ENCODE results near the gene SH3RF3. TPM values are rescaled to one million over a fixed set of nuclear protein-coding genes. Genes with fewer than 3 reads are reported as not detected.
A peak's percentile ranks its signal among the peaks of the same experiment; 100 is the strongest.
"Not testable (repeated sequence)": the region's sequence is repeated elsewhere in the genome, so short reads cannot be mapped to it uniquely, and the experiment has no call there.

SH3RF3 gene
- polyA plus RNA-seq, 2 donors: 1.1 to 1.3 TPM

DNA sequence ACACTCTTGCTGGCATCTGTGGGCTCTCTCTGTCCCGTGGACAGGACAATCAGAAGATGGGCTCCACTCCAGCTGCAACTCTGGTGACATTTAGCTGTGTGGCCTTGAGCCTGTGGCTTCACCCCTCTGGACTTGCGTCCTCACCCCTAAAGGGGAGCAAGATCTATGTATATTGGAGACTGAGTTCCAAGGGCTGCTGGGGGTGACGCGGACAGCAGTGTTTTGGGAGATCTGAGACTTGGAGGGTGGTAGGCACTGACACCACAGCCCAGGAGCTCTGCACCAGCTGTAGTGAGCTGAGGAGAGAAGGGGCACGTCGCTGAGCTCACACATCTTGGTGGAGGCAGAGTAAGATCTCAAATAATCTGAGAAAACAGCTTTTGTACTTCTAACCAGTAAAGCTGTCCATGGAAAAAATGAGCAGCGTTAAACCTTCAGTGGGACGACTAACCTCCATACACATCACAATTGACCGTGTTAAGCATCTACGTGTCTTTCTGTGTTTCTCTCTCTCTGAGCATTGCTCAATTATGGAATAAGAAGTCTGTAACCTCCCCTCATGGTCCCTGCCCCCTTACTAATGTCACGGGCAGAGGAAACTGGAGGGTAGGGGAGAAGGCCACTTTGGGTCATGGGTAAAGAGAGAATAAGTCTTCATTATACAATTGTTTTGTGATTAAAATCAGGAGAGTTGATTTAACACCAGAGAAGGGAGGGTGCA, 85.8 kb downstream of the SH3RF3 start:
- peaks cover 3 to 21% of the 10 kb centered on the region in 2 donors for H3K4me1 ChIP-seq (ENCODE audit: control insufficient read depth in 2 of 2, insufficient read depth in 2 of 2, low read length in 1 of 2)
- H3K9me3 ChIP-seq (ENCODE audit: control insufficient read depth in 2 of 2, insufficient read depth in 1 of 2, low read depth in 1 of 2, low read length in 1 of 2): no peaks in the 10 kb centered on the region
- no peaks in the 10 kb centered on the region for H3K36me3 ChIP-seq (ENCODE audit: control insufficient read depth in 2 of 2, insufficient read depth in 2 of 2, low read length in 1 of 2)
- no peaks in the 10 kb centered on the region for H3K27me3 ChIP-seq (ENCODE audit: control insufficient read depth in 1 of 2, insufficient read depth in 2 of 2, low read length in 2 of 2)
- 82 to 91% methylated on average over 11 of the region's 11 CpGs for WGBS, 2 donors
- no peak overlapping the region for H3K4me3 ChIP-seq (ENCODE audit: low read depth in 1 of 2, low read length in 2 of 2)
- H3K27ac ChIP-seq (ENCODE audit: low read depth in 2 of 2, low read length in 1 of 2): no peak overlapping the region

- no peak overlapping the region for H3K4me3 ChIP-seq (ENCODE audit: low read depth in 1 of 2, low read length in 2 of 2)
- H3K9me3 ChIP-seq (ENCODE audit: control insufficient read depth in 2 of 2, insufficient read depth in 1 of 2, low read depth in 1 of 2, low read length in 1 of 2): no peaks in the 10 kb centered on the region
- WGBS, 2 donors: 96 to 98% methylated on average over 11 of the region's 11 CpGs
- H3K27ac ChIP-seq (ENCODE audit: low read depth in 2 of 2, low read length in 1 of 2): no peak overlapping the region
- H3K4me1 ChIP-seq (ENCODE audit: control insufficient read depth in 2 of 2, insufficient read depth in 2 of 2, low read length in 1 of 2): peaks cover 3 to 19% of the 10 kb centered on the region in 2 donors
- H3K27me3 ChIP-seq (ENCODE audit: control insufficient read depth in 1 of 2, insufficient read depth in 2 of 2, low read length in 2 of 2): no peaks in the 10 kb centered on the region
- H3K36me3 ChIP-seq (ENCODE audit: control insufficient read depth in 2 of 2, insufficient read depth in 2 of 2, low read length in 1 of 2): no peaks in the 10 kb centered on the region
These were observed 86.9 kb downstream of the SH3RF3 start for GRCh38 chr2:109215866-109216265.

DNA sequence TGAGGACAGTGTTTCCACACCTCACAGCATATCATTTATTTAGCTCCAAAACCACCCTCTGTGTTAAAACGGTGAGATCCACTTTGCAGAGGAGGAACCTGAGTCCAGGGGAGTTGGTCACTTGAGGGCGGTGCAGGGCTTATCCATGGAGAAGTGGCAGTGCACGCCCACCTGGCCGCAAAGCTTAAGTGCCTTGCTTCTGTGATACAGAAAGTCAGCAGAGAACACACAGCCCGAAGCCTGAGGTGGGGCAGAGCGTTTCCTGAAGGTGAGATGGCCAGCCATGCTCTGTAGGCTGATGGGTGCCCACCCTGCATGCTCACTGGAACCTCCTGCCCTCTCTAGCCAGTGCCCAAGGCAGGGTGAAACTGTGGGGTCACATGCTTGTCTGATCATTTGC, 87.3 kb downstream of the SH3RF3 start:
- Histone ChIP-seq H3K4me1 (ENCODE audit: control insufficient read depth in 2 of 2, insufficient read depth in 2 of 2, low read length in 1 of 2) (peaks cover 3 to 19% of the 10 kb centered on the region in 2 donors), H3K27ac (ENCODE audit: low read depth in 2 of 2, low read length in 1 of 2) (no peak overlapping the region), H3K9me3 (ENCODE audit: control insufficient read depth in 2 of 2, insufficient read depth in 1 of 2, low read depth in 1 of 2, low read length in 1 of 2) (no peaks in the 10 kb centered on the region), H3K36me3 (ENCODE audit: control insufficient read depth in 2 of 2, insufficient read depth in 2 of 2, low read length in 1 of 2) (no peaks in the 10 kb centered on the region), H3K4me3 (ENCODE audit: low read depth in 1 of 2, low read length in 2 of 2) (no peak overlapping the region), H3K27me3 (ENCODE audit: control insufficient read depth in 1 of 2, insufficient read depth in 2 of 2, low read length in 2 of 2) (no peaks in the 10 kb centered on the region)
- WGBS, 2 donors: 77 to 84% methylated on average over 6 of the region's 6 CpGs

DNA sequence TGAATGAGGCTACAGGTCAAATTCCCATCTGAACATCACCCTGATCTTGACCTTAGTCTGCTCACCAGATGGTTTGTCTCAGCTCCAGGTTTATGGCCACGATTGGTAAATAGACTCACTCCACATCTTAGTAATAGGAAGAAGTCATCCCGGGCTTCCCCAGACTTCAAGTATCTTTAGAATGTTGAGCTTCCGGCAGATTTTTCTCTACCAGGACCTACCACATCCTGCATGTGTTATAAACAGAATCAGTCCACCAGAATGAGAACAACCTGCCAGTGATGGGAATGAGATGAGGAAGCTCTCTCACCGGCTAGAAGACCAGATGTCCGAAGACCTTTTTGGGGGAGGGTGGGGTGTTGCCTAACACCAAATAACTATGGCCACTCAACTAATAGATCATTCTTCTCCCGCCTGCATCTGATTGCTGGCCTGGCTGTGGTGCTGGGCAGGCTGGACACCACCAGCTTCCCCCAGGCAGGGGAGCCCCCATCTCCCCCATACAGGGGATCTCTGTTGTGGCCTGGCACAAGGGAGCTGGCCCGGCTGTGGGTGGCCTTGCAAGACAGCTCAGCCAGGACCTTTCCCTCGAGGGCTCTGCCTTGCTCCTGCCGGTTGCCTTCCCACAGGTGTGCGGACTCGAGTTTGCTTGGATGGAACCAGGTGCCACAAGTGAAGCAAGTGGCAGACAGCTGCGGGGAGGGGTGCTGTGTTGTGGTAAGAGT, 88.5 kb downstream of the SH3RF3 start:
- WGBS, 2 donors: 69 to 75% methylated on average over 12 of the region's 12 CpGs
- no peaks in the 10 kb centered on the region for H3K27me3 ChIP-seq (ENCODE audit: control insufficient read depth in 1 of 2, insufficient read depth in 2 of 2, low read length in 2 of 2)
- peaks cover 3 to 19% of the 10 kb centered on the region in 2 donors for H3K4me1 ChIP-seq (ENCODE audit: control insufficient read depth in 2 of 2, insufficient read depth in 2 of 2, low read length in 1 of 2)
- H3K36me3 ChIP-seq (ENCODE audit: control insufficient read depth in 2 of 2, insufficient read depth in 2 of 2, low read length in 1 of 2): no peaks in the 10 kb centered on the region
- H3K9me3 ChIP-seq (ENCODE audit: control insufficient read depth in 2 of 2, insufficient read depth in 1 of 2, low read depth in 1 of 2, low read length in 1 of 2): no peaks in the 10 kb centered on the region
- no peak overlapping the region for H3K4me3 ChIP-seq (ENCODE audit: low read depth in 1 of 2, low read length in 2 of 2)
- H3K27ac ChIP-seq (ENCODE audit: low read depth in 2 of 2, low read length in 1 of 2): peak overlapping the region; percentile 33 to 48

DNA sequence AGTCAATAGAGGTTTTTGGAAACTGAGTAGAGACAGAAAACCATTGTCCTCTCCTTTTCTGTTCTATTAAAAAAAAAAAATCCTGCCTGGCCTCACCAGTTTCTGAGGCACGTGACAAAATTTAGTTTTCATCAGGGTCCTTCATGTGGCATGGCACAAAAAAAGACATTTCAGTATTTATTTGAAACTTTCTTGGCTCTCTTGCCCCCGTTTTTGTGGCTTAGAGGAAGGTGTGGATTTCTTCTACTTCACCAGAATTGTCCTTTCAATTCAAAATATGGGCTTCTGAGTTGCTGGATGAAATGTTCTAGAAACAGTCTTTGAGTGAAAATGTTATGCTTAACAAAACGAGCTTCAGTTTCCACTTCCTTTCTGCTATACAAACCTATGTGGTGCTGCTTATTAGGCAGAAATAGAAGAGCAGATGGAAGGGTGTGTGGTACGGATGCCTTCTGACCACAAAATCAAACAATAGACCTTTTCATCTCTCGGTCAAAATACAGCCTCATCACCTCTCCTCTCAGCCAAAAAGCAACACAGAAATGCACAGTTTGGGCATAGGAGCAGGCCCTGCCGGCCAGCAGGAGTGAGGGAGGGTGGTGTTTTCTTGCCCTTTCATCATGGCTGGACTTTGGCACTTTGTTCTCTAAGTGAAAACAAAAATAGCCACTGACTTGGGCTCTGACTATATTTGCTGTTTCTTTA, 89.2 kb downstream of the SH3RF3 start:
- H3K4me3 ChIP-seq (ENCODE audit: low read depth in 1 of 2, low read length in 2 of 2): no peak overlapping the region
- H3K27ac ChIP-seq (ENCODE audit: low read depth in 2 of 2, low read length in 1 of 2): peak overlapping the region in 1 of 2 donors; percentile 33
- H3K9me3 ChIP-seq (ENCODE audit: control insufficient read depth in 2 of 2, insufficient read depth in 1 of 2, low read depth in 1 of 2, low read length in 1 of 2): no peaks in the 10 kb centered on the region
- WGBS, 2 donors: 57% methylated on average over 6 of the region's 6 CpGs
- H3K27me3 ChIP-seq (ENCODE audit: control insufficient read depth in 1 of 2, insufficient read depth in 2 of 2, low read length in 2 of 2): no peaks in the 10 kb centered on the region
- H3K36me3 ChIP-seq (ENCODE audit: control insufficient read depth in 2 of 2, insufficient read depth in 2 of 2, low read length in 1 of 2): no peaks in the 10 kb centered on the region
- peaks cover 3 to 19% of the 10 kb centered on the region in 2 donors for H3K4me1 ChIP-seq (ENCODE audit: control insufficient read depth in 2 of 2, insufficient read depth in 2 of 2, low read length in 1 of 2)

- Histone ChIP-seq H3K4me1 (ENCODE audit: control insufficient read depth in 2 of 2, insufficient read depth in 2 of 2, low read length in 1 of 2) (peaks cover 3 to 15% of the 10 kb centered on the region in 2 donors), H3K36me3 (ENCODE audit: control insufficient read depth in 2 of 2, insufficient read depth in 2 of 2, low read length in 1 of 2) (no peaks in the 10 kb centered on the region), H3K9me3 (ENCODE audit: control insufficient read depth in 2 of 2, insufficient read depth in 1 of 2, low read depth in 1 of 2, low read length in 1 of 2) (no peaks in the 10 kb centered on the region), H3K4me3 (ENCODE audit: low read depth in 1 of 2, low read length in 2 of 2) (no peak overlapping the region), H3K27me3 (ENCODE audit: control insufficient read depth in 1 of 2, insufficient read depth in 2 of 2, low read length in 2 of 2) (no peaks in the 10 kb centered on the region), H3K27ac (ENCODE audit: low read depth in 2 of 2, low read length in 1 of 2) (no peak overlapping the region)
- 46 to 58% methylated on average over 1 of the region's 1 CpG for WGBS, 2 donors
These were observed 89.8 kb downstream of the SH3RF3 start for GRCh38 chr2:109218792-109219126.

DNA sequence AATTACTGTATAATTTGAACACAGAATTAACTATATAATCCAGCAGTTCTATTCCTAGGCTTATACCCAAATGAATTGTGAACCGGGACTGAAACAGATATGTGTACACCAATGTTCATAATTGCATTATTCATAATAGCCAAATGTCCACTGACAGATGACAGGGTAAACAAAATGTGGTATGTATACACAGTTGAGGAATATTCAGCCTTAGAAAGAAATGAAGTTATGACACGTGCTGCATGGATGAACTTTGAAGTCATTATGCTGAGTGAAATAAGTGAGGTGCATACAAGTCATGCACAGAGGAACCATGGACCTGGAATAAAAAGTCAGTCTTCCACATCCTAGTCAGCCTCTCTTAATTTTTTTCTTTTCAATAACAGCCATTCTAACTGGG, 91.9 kb downstream of the SH3RF3 start:
- Histone ChIP-seq H3K9me3 (ENCODE audit: control insufficient read depth in 2 of 2, insufficient read depth in 1 of 2, low read depth in 1 of 2, low read length in 1 of 2) (no peaks in the 10 kb centered on the region), H3K4me3 (ENCODE audit: low read depth in 1 of 2, low read length in 2 of 2) (no peak overlapping the region), H3K27ac (ENCODE audit: low read depth in 2 of 2, low read length in 1 of 2) (no peak overlapping the region), H3K27me3 (ENCODE audit: control insufficient read depth in 1 of 2, insufficient read depth in 2 of 2, low read length in 2 of 2) (no peaks in the 10 kb centered on the region), H3K36me3 (ENCODE audit: control insufficient read depth in 2 of 2, insufficient read depth in 2 of 2, low read length in 1 of 2) (no peaks in the 10 kb centered on the region), H3K4me1 (ENCODE audit: control insufficient read depth in 2 of 2, insufficient read depth in 2 of 2, low read length in 1 of 2) (peaks cover 3 to 9% of the 10 kb centered on the region in 2 donors)
- 78 to 82% methylated on average over 2 of the region's 2 CpGs for WGBS, 2 donors

DNA sequence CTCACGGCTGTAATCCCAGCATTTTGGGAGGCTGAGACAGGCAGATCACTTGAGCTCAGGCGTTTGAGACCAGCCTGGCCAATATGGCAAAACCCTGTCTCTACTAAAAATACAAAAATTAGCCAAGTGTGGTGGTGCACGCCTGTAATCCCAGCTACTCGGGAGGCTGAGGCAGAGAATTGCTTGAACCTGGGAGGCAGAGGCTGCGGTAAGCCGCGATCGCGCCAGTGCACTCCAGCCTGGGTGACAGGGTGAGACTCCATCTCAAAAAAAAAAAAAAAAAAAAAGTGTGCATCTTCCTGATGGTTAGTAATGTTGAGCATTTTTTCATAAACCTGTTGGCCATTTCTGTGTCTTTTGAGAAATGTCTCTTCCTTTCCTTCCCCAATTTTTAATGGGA, 92.3 kb downstream of the SH3RF3 start:
- not testable (repeated sequence) for H3K9me3 ChIP-seq (ENCODE audit: control insufficient read depth in 2 of 2, insufficient read depth in 1 of 2, low read depth in 1 of 2, low read length in 1 of 2); H3K27me3 ChIP-seq (ENCODE audit: control insufficient read depth in 1 of 2, insufficient read depth in 2 of 2, low read length in 2 of 2); H3K4me1 ChIP-seq (ENCODE audit: control insufficient read depth in 2 of 2, insufficient read depth in 2 of 2, low read length in 1 of 2); H3K4me3 ChIP-seq (ENCODE audit: low read depth in 1 of 2, low read length in 2 of 2); H3K36me3 ChIP-seq (ENCODE audit: control insufficient read depth in 2 of 2, insufficient read depth in 2 of 2, low read length in 1 of 2); H3K27ac ChIP-seq (ENCODE audit: low read depth in 2 of 2, low read length in 1 of 2)
- 91 to 95% methylated on average over 9 of the region's 9 CpGs for WGBS, 2 donors

GRCh38 chr2:109222422-109222821, 93.4 kb downstream of the SH3RF3 start:
- Histone ChIP-seq H3K4me3 (ENCODE audit: low read depth in 1 of 2, low read length in 2 of 2) (no peak overlapping the region), H3K9me3 (ENCODE audit: control insufficient read depth in 2 of 2, insufficient read depth in 1 of 2, low read depth in 1 of 2, low read length in 1 of 2) (no peaks in the 10 kb centered on the region), H3K27ac (ENCODE audit: low read depth in 2 of 2, low read length in 1 of 2) (no peak overlapping the region), H3K4me1 (ENCODE audit: control insufficient read depth in 2 of 2, insufficient read depth in 2 of 2, low read length in 1 of 2) (peaks cover 3 to 6% of the 10 kb centered on the region in 2 donors), H3K36me3 (ENCODE audit: control insufficient read depth in 2 of 2, insufficient read depth in 2 of 2, low read length in 1 of 2) (no peaks in the 10 kb centered on the region), H3K27me3 (ENCODE audit: control insufficient read depth in 1 of 2, insufficient read depth in 2 of 2, low read length in 2 of 2) (no peaks in the 10 kb centered on the region)
- 94 to 100% methylated on average over 3 of the region's 3 CpGs for WGBS, 2 donors
